HG03575 (cell line): ENCODE data around the gene RPS6KC1.
"Not testable (repeated sequence)": the region's sequence is repeated elsewhere in the genome, so short reads cannot be mapped to it uniquely, and the experiment has no call there.

ENCODE experiments used
- ATAC-seq: cut with Tn5 transposase; IDR thresholded peaks from one replicate; pipeline ENCODE4 v1.9.1; 2021; ENCODE audit not compliant: unreplicated experiment, insufficient number of reproducible peaks, low FRiP score; ENCODE audit errors: extremely low read depth

The RPS6KC1 gene

GRCh38 chr1:213135572-213135971, 84.5 kb downstream of the RPS6KC1 start:
- ATAC-seq, result no peak

GRCh38 chr1:213136190-213136917, 85.3 kb downstream of the RPS6KC1 start:
- no peak for ATAC-seq

GRCh38 chr1:213138391-213138790, 87.3 kb downstream of the RPS6KC1 start:
- ATAC-seq, result no peak

- ATAC-seq, result no peak
Measured at GRCh38 chr1:213138892-213139291, 87.9 kb downstream of the RPS6KC1 start.

- ATAC-seq, result no peak
Measured at GRCh38 chr1:213148905-213149304, 97.9 kb downstream of the RPS6KC1 start.

- ATAC-seq, result not testable (repeated sequence)
Measured at GRCh38 chr1:213150090-213150489, 99.0 kb downstream of the RPS6KC1 start.

- no peak for ATAC-seq
Measured at GRCh38 chr1:213154056-213154685, 103.1 kb downstream of the RPS6KC1 start.

- no peak for ATAC-seq
Measured at GRCh38 chr1:213159376-213159775, 108.3 kb downstream of the RPS6KC1 start.

- not testable (repeated sequence) for ATAC-seq
Measured at GRCh38 chr1:213160442-213160841, 109.4 kb downstream of the RPS6KC1 start.

- no peak for ATAC-seq
Measured at GRCh38 chr1:213162338-213162737, 111.3 kb downstream of the RPS6KC1 start.

- no peak for ATAC-seq
Measured at GRCh38 chr1:213162862-213163261, 111.8 kb downstream of the RPS6KC1 start.

- no peak for ATAC-seq
Measured at GRCh38 chr1:213163278-213163711, 112.3 kb downstream of the RPS6KC1 start.

- no peak for ATAC-seq
Measured at GRCh38 chr1:213164561-213164960, 113.5 kb downstream of the RPS6KC1 start.

- ATAC-seq, result no peak
Measured at GRCh38 chr1:213166852-213167251, 115.8 kb downstream of the RPS6KC1 start.

- no peak for ATAC-seq
Measured at GRCh38 chr1:213171711-213172110, 120.7 kb downstream of the RPS6KC1 start.

- no peak for ATAC-seq
Measured at GRCh38 chr1:213176341-213176740, 125.3 kb downstream of the RPS6KC1 start.

GRCh38 chr1:213179784-213180183, 128.7 kb downstream of the RPS6KC1 start:
- ATAC-seq, result no peak

GRCh38 chr1:213180833-213181232, 129.8 kb downstream of the RPS6KC1 start:
- no peak for ATAC-seq

- ATAC-seq, result no peak
Measured at GRCh38 chr1:213183036-213183672, 132.1 kb downstream of the RPS6KC1 start.

GRCh38 chr1:213186168-213186567, 135.1 kb downstream of the RPS6KC1 start:
- ATAC-seq, result no peak
